RWPE1 (cell line): ENCODE measurements around the gene ACTG1.
A peak's percentile ranks its signal among the peaks of the same experiment; 100 is the strongest.

Experiments
- CTCF ChIA-PET: fragments of 350-600 bp; sonication (Branson Sonifier 250); formaldehyde crosslinking; extraction: SDS; loops from one replicate; lab custom pipeline; 2021; lab: Yijun Ruan, JAX
- POLR2A ChIA-PET: fragments of 400-600 bp; formaldehyde crosslinking; extraction: SDS; loops from one replicate; lab custom pipeline; 2020; ENCODE audit warnings: antibody characterized with exemption; ENCODE audit not compliant: low non-redundant PET; lab: Yijun Ruan, JAX
- DNase-seq: peaks from one replicate; pipeline ENCODE4 v3.0.0; 2012; ENCODE audit warnings: low spot score
- H3K27ac ChIP-seq: fragments of 450-650 bp; 2 replicates; pipeline ENCODE4 v1.5.1; 2017
- TF ChIP-seq, protein P1 (sequence below): fragments of 450-650 bp; conservative IDR thresholded peaks from 2 replicates; pipeline ENCODE4 v1.5.1; 2017; ENCODE audit warnings: low read depth, mild to moderate bottlenecking

Gene ACTG1

DNA sequence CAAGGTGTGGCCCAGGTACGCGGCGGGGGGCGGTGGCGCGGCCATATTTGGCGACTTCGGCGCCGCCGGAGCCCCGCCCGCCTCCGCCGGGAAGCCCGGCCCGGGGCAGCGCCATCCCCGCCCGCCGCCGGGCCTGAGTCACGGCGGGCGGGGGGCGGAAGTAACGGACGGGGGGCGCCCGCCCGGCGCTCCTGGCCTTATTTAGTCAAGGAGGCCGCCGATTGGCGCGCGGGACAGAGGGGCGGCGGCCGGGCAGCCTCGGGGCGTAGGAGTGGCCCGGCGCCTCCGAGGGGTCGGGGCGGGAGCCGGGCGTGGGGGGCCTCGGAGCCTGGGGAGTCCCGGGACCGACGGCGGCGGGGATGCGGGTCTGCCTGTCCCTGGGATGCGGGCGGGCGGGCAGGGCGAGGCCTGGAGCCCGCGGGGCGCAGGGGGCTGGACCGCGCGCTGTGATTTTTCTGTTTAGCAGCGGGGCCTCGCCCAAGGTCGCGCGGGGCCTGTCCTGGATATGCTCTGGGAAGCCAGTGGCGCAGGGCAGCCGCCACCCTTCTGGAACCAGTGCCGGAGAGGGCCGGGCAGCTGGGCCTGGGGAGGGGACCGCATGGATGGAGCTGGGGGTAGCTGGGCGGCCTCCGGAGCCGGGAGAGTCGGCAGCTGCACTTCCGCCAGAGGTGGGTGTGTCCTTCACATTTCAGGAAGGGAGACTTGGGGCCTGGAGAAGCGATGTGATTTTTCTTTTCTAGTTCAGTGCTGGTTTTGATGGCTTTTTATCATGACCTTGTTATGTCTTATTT is 2.3 kb upstream of the ACTG1 start:
- POLR2A ChIA-PET = interaction anchor here (0.5 to 1.1 kb wide), 2 partner anchors 37 to 70 kb away, joined by 3 to 9 read pairs; no protein-coding TSS in a partner anchor
- DNase-seq = peak; percentile 74
- CTCF ChIA-PET = no interaction called here
- peak overlapping the region; percentile 99 for H3K27ac ChIP-seq
- TF ChIP-seq, protein P1, sequence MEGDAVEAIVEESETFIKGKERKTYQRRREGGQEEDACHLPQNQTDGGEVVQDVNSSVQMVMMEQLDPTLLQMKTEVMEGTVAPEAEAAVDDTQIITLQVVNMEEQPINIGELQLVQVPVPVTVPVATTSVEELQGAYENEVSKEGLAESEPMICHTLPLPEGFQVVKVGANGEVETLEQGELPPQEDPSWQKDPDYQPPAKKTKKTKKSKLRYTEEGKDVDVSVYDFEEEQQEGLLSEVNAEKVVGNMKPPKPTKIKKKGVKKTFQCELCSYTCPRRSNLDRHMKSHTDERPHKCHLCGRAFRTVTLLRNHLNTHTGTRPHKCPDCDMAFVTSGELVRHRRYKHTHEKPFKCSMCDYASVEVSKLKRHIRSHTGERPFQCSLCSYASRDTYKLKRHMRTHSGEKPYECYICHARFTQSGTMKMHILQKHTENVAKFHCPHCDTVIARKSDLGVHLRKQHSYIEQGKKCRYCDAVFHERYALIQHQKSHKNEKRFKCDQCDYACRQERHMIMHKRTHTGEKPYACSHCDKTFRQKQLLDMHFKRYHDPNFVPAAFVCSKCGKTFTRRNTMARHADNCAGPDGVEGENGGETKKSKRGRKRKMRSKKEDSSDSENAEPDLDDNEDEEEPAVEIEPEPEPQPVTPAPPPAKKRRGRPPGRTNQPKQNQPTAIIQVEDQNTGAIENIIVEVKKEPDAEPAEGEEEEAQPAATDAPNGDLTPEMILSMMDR = no peak

DNA sequence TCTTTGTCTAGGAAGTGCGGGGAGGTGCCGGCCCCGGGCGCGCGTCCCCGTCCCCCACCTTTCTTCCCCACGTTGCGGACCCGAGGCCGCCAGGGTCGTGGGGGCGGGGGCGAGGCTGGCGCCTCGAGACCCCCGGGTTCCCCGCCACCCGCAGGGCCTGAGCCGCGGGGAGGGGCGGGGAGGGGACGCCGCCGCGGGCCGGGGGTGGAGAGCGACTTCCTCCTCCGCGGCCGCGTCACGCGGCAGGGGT is 1.8 kb upstream of the ACTG1 start:
- H3K27ac ChIP-seq = peak overlapping the region; percentile 99
- CTCF ChIA-PET = no interaction called here
- DNase-seq = no peak
- TF ChIP-seq, protein P1 = no peak
- POLR2A ChIA-PET = interaction anchor here (0.6 kb wide), 1 partner anchor 41 kb away, joined by 3 read pairs; no protein-coding TSS in a partner anchor

DNA sequence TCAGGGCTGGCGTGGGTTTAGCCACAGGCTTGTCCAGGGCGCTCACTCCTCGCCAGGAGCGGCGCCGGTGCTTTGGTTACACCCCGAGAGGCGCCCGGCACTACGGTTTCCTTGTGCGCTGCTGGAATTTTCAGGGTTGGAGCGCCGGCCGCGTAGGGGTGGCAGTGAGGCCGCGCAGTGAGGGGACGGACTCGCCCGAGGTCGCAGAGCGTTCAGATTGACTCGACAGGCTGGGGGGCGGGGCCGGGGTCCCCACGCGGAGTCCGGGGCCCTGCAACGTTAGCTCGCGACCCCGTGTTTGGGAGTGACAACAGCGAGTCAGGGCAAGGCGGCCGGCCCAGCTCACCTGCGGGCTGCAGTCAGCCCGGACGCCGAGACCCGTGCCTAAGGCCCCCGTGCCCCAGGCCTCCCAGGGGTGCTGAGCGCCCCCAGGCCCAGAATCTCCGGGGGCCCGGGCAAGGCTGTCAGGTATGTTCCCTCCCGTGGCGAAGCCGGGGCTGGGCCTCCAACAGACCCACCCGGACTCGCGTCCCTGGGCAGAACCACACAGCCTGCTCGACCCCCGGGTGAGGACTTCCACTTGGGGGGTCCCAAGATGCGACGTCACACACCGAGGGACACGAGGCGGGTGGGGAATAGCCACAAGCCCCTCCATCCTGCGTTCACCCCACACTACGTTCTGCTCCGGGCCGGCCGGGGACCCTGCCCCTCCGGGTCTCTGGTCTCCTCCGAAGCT is 1.3 kb upstream of the ACTG1 start:
- ChIA-PET CTCF (no interaction called here), POLR2A (interaction anchor here (0.6 kb wide), 1 partner anchor 42 kb away, joined by 3 read pairs; no protein-coding TSS in a partner anchor)
- peak overlapping the region; percentile 99 for H3K27ac ChIP-seq
- peak; percentile 45 for DNase-seq
- TF ChIP-seq, protein P1 = no peak

DNA sequence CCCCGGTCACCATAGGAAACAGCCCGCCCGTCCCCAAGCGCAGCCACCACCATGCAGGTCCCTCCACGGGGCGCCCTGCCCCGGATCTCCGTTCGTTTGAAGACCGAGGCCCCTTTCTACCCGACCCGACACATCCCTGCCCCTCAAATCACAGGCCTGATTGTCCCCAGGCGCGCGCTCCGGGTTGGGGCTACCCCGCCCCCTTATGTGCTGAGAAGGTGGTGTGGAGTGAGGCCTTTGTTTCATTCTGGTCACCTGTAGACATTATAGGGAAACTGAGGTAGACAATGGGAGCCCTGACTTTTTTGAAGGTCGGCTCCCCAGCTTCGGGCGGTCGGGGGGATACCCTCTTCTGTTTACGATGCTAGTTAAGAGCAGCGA is 763 bp upstream of the ACTG1 start:
- peak; percentile 54 for DNase-seq
- TF ChIP-seq, protein P1 = no peak

DNA sequence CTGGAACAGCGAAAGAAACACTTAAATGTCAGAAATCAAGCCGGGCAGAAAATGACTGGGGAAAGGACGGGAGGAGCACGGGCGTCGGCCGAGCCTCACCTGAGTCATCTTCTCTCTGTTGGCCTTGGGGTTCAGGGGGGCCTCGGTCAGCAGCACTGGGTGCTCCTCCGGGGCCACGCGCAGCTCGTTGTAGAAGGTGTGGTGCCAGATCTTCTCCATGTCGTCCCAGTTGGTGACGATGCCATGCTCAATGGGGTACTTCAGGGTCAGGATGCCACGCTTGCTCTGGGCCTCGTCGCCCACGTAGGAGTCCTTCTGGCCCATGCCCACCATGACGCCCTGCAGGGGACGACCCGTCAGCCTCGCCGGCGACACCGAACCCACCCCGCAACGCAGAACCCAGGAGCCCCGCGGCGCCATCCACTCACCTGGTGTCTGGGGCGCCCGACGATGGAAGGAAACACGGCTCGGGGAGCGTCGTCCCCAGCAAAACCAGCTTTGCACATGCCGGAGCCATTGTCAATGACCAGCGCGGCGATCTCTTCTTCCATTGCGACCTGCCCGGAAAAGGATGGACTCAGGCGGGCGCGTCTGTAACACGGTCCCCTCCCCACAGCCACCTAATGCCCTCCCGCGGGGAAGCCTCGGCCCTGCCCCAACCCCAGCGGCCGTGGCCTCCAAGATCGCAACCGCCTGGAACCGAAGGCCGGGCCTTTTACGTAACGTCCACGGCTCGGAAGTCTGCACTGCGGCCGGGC is 616 bp downstream of the ACTG1 start:
- CTCF ChIA-PET = no interaction called here
- H3K27ac ChIP-seq = peak overlapping the region; percentile 99
- DNase-seq = no peak
- POLR2A ChIA-PET = interaction anchor here (0.6 kb wide), 1 partner anchor 20 kb away, joined by 4 read pairs; no protein-coding TSS in a partner anchor
- TF ChIP-seq, protein P1 = no peak

More for the DNA sequence above, 763 bp upstream of the ACTG1 start:
- ChIA-PET POLR2A (interaction anchor here (0.6 kb wide), 1 partner anchor 93 kb away, joined by 3 read pairs; no protein-coding TSS in a partner anchor), CTCF (interaction anchor here (0.5 kb wide), 1 partner anchor 786 kb away, joined by 3 read pairs; no protein-coding TSS in a partner anchor)
- peak overlapping the region; percentile 99 for H3K27ac ChIP-seq

DNA sequence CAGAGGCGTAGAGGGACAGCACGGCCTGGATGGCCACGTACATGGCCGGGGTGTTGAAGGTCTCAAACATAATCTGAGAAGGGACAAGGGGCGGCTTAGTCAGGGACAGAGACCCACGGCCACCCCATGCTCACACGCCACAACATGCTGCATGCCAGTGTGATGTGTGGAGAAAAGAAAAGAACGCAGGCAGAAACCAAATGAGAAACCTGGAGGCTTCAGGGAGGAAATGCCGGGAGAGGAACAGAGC is 1.1 kb downstream of the ACTG1 start:
- TF ChIP-seq, protein P1 = no peak
- no peak for DNase-seq
- H3K27ac ChIP-seq = peak overlapping the region; percentile 99
- ChIA-PET CTCF (no interaction called here), POLR2A (no interaction called here)
